Measurements from ENCODE around the gene SV2C.

The SV2C gene

DNA sequence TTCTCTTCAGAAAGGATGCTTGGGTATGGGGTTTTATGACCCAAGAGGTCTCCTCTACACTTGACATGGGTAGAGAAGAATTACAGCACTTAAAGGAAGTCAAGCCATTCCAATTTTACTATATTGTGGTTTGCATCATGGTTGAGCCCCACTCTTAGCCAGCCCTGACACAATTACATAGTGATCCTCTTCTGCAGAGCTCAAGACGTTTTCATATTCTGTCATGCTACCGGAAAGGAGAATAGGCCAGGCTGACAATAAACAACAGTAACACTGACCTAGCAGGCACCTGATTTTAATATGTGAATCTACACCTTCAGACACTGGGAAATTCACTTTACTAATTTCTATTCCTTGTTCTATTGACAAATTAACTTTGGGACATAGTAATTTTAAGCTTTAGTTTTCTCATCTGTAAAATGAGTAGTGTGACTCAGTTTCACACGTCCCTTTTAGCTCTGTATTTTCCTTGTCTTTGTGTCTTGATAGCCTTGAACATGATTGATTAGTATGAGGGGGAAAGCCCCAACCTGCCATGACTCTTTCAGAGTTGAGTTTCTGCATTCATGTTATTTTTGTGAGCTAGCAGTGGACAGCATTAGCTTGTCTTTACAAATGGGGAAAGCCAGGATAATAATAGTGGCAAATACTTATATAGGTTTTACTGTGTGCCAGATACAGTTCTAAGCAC lies 83.8 kb downstream of the SV2C start:
- no peak for DNase-seq
- TF ChIP-seq CTCF (IDR thresholded peaks at IDR 0.05; ENCODE audit: low read depth, low read length, missing control alignments): no peak
- no peak overlapping the region for H3K27ac ChIP-seq
- no peaks in the 10 kb centered on the region for H3K27me3 ChIP-seq (replicated peaks)
- H3K4me3 ChIP-seq (ENCODE audit: low read depth, low read length): no peak overlapping the region
- in situ Hi-C loops (cut with HindIII; ENCODE audit: low pct_ligation_motif_present, low sequenced_read_pairs): no loop called here
- no peaks in the 10 kb centered on the region for H3K36me3 ChIP-seq (replicated peaks)

GRCh38 chr5:76169146-76169905 lies 86.1 kb downstream of the SV2C start:
- in situ Hi-C loops (cut with HindIII; ENCODE audit: low pct_ligation_motif_present, low sequenced_read_pairs): no loop called here
- TF ChIP-seq CTCF (IDR thresholded peaks at IDR 0.05; ENCODE audit: low read depth, low read length, missing control alignments): no peak
- no peak overlapping the region for H3K27ac ChIP-seq
- no peaks in the 10 kb centered on the region for H3K27me3 ChIP-seq (replicated peaks)
- DNase-seq: no peak
- no peaks in the 10 kb centered on the region for H3K36me3 ChIP-seq (replicated peaks)
- H3K4me3 ChIP-seq (ENCODE audit: low read depth, low read length): no peak overlapping the region

GRCh38 chr5:76174101-76174500 lies 90.9 kb downstream of the SV2C start:
- no peaks in the 10 kb centered on the region for H3K27me3 ChIP-seq (replicated peaks)
- no peak overlapping the region for H3K27ac ChIP-seq
- in situ Hi-C loops (cut with HindIII; ENCODE audit: low pct_ligation_motif_present, low sequenced_read_pairs): no loop called here
- no peak for TF ChIP-seq CTCF (IDR thresholded peaks at IDR 0.05; ENCODE audit: low read depth, low read length, missing control alignments)
- DNase-seq: no peak
- H3K4me3 ChIP-seq (ENCODE audit: low read depth, low read length): no peak overlapping the region
- H3K36me3 ChIP-seq (replicated peaks): no peaks in the 10 kb centered on the region

GRCh38 chr5:76175051-76175666 lies 92.0 kb downstream of the SV2C start:
- Histone ChIP-seq H3K27ac (no peak overlapping the region), H3K4me3 (ENCODE audit: low read depth, low read length) (no peak overlapping the region), H3K27me3 (replicated peaks) (no peaks in the 10 kb centered on the region), H3K36me3 (replicated peaks) (no peaks in the 10 kb centered on the region)
- in situ Hi-C loops (cut with HindIII; ENCODE audit: low pct_ligation_motif_present, low sequenced_read_pairs): no loop called here
- DNase-seq: peak; percentile 47
- TF ChIP-seq CTCF (IDR thresholded peaks at IDR 0.05; ENCODE audit: low read depth, low read length, missing control alignments): peak; percentile 91

DNA sequence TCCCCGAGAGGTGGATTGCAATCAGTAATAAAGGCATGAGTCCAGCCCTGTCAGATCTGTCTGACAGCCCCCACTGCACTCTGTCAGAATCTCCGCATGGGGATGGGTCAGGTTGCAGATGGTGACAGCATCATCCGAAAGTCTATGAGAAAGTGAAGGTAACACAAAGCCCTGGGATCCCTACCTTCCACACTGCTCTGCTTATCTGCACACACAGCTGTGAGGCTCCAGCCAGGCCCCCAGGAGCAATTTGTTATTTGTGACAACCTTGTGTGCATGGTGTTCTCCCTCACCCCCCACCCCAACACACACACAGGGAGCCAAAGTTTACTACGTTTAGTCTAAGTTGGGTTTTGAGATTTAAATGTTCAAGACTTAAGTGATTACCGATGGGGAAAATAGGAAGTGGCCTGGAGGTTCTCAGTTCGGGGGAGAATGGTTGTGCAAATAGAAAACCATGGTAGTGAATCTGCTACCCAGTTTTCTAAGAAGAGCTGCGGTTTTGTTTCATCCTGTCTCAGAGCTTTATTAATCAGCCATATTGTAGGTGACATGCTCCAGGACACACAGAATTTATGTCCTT lies 92.7 kb downstream of the SV2C start:
- no peak for TF ChIP-seq CTCF (IDR thresholded peaks at IDR 0.05; ENCODE audit: low read depth, low read length, missing control alignments)
- in situ Hi-C loops (cut with HindIII; ENCODE audit: low pct_ligation_motif_present, low sequenced_read_pairs): no loop called here
- H3K4me3 ChIP-seq (ENCODE audit: low read depth, low read length): no peak overlapping the region
- no peak for DNase-seq
- no peaks in the 10 kb centered on the region for H3K27me3 ChIP-seq (replicated peaks)
- no peak overlapping the region for H3K27ac ChIP-seq
- H3K36me3 ChIP-seq (replicated peaks): no peaks in the 10 kb centered on the region

Data from brain microvascular endothelial cell (primary cell).